Upper lobe of right lung (tissue), 1 donor: Measurements from ENCODE around the gene AGPAT2. TPM values are rescaled to one million over a fixed set of nuclear protein-coding genes. Genes with fewer than 3 reads are reported as not detected.

ENCODE experiments used
- ATAC-seq: fragments of 200-7000 bp; cut with Tn5 transposase; one replicate; pipeline ENCODE4 v1.9.1; 2020; ENCODE audit warnings: mild to moderate bottlenecking, moderate library complexity
- DNase-seq: peaks from one replicate; pipeline ENCODE4 v3.0.0-alpha.2; 2020
- H3K27ac ChIP-seq: fragments of 200-600 bp; one replicate; pipeline ENCODE4 v1.8.0; 2022
- H3K27me3 ChIP-seq: fragments of 200-600 bp; one replicate; pipeline ENCODE4 v1.8.0; 2022; ENCODE audit warnings: mild to moderate bottlenecking
- H3K36me3 ChIP-seq: fragments of 200-600 bp; one replicate; pipeline ENCODE4 v1.8.0; 2022
- H3K4me1 ChIP-seq: fragments of 200-600 bp; one replicate; pipeline ENCODE4 v1.8.0; 2022
- H3K4me3 ChIP-seq: fragments of 200-600 bp; one replicate; pipeline ENCODE4 v1.8.0; 2022; ENCODE audit warnings: mild to moderate bottlenecking
- H3K9me3 ChIP-seq: fragments of 200-600 bp; one replicate; pipeline ENCODE4 v1.8.0; 2022
- CTCF ChIP-seq: fragments of 200-600 bp; IDR thresholded peaks from one replicate; pipeline ENCODE4 v1.8.0; 2022; ENCODE audit warnings: antibody characterized with exemption
- intact Hi-C: fragments of 100-400 bp; cut with DNase I; formaldehyde crosslinking; loops from one replicate; pipeline ENCODE4 v1.11.0; 2022
- long read RNA-seq: library from polyadenylated mRNA; unstranded; transcript quantifications from one replicate; pipeline ENCODE4 v2.0.0, GENCODE V29; 2021
- total RNA-seq: library from RNA; stranded (reverse); fragmentation: NEBNext Ultra II Directional; extraction: Animal tissue kit (Norgen Biotek cat#: 25700); gene quantifications from one replicate; pipeline ENCODE4 v1.2.1, GENCODE V29; 2021
- donor health status: DM: no; HTN: yes; CAD: no; lungs with severe emphysema.

AGPAT2 gene
- 117 TPM for total RNA-seq
- long read RNA-seq, transcript AGPAT2-202 (6 exons, 1,512 nt) = major isoform, 466 of 545 reads
- long read RNA-seq, transcript AGPAT2-201 (5 exons, 1,391 nt) = minor isoform, 21 of 545 reads
- long read RNA-seq, partial matches to known transcripts = 15 of 545 reads
- long read RNA-seq, other reads (novel, unspliced or antisense) = 40 of 545 reads

DNA sequence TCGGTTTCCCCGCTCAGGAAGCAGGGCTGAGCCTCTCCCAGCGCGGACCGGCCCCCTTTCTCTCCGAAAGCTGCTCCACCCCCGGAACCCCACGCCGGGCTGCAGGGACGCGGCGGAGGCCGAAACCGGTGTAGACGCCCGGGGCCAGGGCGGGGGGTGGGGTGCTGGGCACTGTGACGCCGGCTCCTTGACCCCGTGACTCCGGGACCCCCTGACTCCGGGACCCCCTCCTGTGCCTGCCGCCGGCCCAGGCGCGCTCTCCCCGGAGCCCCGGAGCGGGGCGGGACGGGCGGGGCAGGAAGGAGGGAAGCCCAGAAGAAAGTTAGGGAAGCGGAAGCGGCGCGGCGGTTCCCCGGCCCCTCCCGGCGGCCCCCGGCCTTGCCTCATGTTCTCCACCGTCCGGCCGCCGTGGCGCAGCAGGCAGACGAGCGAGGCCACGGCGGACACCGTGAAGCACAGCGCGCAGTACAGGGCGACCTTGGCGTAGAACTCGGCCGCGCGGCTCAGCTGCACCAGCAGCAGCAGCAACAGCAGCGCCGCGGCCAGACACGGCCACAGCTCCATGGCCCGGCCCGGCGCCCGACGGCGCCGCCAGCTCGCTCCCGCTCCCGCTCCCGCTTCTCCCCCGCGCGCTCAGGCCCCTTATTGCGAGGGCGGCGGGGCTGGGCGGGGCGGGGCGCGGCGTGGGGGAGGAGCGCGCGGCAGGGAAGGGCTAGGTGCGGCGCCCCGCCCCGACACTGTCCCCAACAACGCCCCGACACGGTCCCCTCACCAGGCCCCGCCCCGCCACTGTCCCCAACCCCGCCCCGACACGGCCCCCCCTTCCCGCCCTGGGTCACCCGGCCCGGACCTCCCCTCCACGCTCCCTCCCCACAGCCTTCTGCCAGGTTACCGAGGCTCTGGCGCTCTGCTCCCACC is at the start of gene AGPAT2:
Gene AGPAT2, minus strand, starts transcription at position 664 of the 918 bp plus-strand sequence. Its CDS starts 100 bp downstream, at position 564.
- intact Hi-C loops = no loop called here
- Histone ChIP-seq H3K36me3 (no peaks in the 10 kb centered on the region), H3K4me3 (peak within 1 kb of the TSS; percentile 93), H3K27me3 (no peaks in the 10 kb centered on the region), H3K4me1 (peaks cover 36% of the 10 kb centered on the region), H3K9me3 (no peaks in the 10 kb centered on the region), H3K27ac (peak within 1 kb of the TSS; percentile 92)
- peak; percentile 94 for DNase-seq
- ATAC-seq = peak; percentile 87
- TF ChIP-seq CTCF = no peak

- Histone ChIP-seq H3K9me3 (no peaks in the 10 kb centered on the region), H3K27ac (no peak overlapping the region), H3K36me3 (no peaks in the 10 kb centered on the region), H3K4me1 (peaks cover under 1% of the 10 kb centered on the region), H3K27me3 (no peaks in the 10 kb centered on the region), H3K4me3 (no peak overlapping the region)
- DNase-seq (no peak), ATAC-seq (no peak)
- intact Hi-C loops = no loop called here
- TF ChIP-seq CTCF = no peak
Observed at GRCh38 chr9:136735812-136736480, 48.7 kb upstream of the AGPAT2 start.

GRCh38 chr9:136734837-136735496 is 47.7 kb upstream of the AGPAT2 start:
- no peaks in the 10 kb centered on the region for H3K36me3 ChIP-seq
- H3K27ac ChIP-seq = no peak overlapping the region
- ATAC-seq = no peak
- no peaks in the 10 kb centered on the region for H3K9me3 ChIP-seq
- intact Hi-C loops = no loop called here
- DNase-seq = no peak
- H3K4me3 ChIP-seq = no peak overlapping the region
- TF ChIP-seq CTCF = no peak
- H3K4me1 ChIP-seq = no peaks in the 10 kb centered on the region
- no peaks in the 10 kb centered on the region for H3K27me3 ChIP-seq

GRCh38 chr9:136733611-136734010 is 46.4 kb upstream of the AGPAT2 start:
- Histone ChIP-seq H3K4me3 (no peak overlapping the region), H3K9me3 (no peaks in the 10 kb centered on the region), H3K27me3 (no peaks in the 10 kb centered on the region), H3K4me1 (no peaks in the 10 kb centered on the region), H3K36me3 (no peaks in the 10 kb centered on the region), H3K27ac (no peak overlapping the region)
- TF ChIP-seq CTCF = no peak
- ATAC-seq (no peak), DNase-seq (no peak)
- intact Hi-C loops = no loop called here

- DNase-seq = no peak
- H3K4me1 ChIP-seq = no peaks in the 10 kb centered on the region
Observed at GRCh38 chr9:136732444-136733178, 45.4 kb upstream of the AGPAT2 start.

More at GRCh38 chr9:136732444-136733178, 45.4 kb upstream of the AGPAT2 start:
- ATAC-seq = no peak
- H3K4me3 ChIP-seq = no peak overlapping the region
- intact Hi-C loops = no loop called here
- H3K9me3 ChIP-seq = no peaks in the 10 kb centered on the region
- no peak overlapping the region for H3K27ac ChIP-seq
- H3K36me3 ChIP-seq = no peaks in the 10 kb centered on the region
- TF ChIP-seq CTCF = no peak
- H3K27me3 ChIP-seq = no peaks in the 10 kb centered on the region
